ENCODE measurements around the gene SLC30A1. TPM values are rescaled to one million over a fixed set of nuclear protein-coding genes. Genes with fewer than 3 reads are reported as not detected.

The SLC30A1 gene
- total and polyA plus RNA-seq, 2 of the 13 experiments (the other 11 are each of a cell fraction or from before 2014, with no cell fraction given), result 5.9 to 24.4 TPM

GRCh38 chr1:211577277-211577818, 1.6 kb downstream of the SLC30A1 start (continued):
- TF ChIP-seq DDIT3 (CRISPR knock-in tag; IDR thresholded peaks at IDR 0.05) (0 out of 2 replicates have a peak, but pooled peaks have one; percentile 43), TCF7 (IDR thresholded peaks at IDR 0.05; ENCODE audit: low read depth) (no peak), NR2F2 (IDR thresholded peaks at IDR 0.05; ENCODE audit: borderline replicate concordance, low read depth) (0 out of 2 replicates have a peak, but pooled peaks have one; percentile 20), PHF21A (CRISPR knock-in tag; IDR thresholded peaks at IDR 0.05) (peak; percentile 63), PPARG (CRISPR knock-in tag; conservative IDR thresholded peaks at IDR 0.05) (no peak), KDM3A (CRISPR knock-in tag; IDR thresholded peaks at IDR 0.05; ENCODE audit: low read depth) (no peak), ZNF18 (CRISPR knock-in tag; IDR thresholded peaks at IDR 0.05; ENCODE audit: insufficient replicate concordance) (peak; percentile 48), FUBP1 (CRISPR knock-in tag; IDR thresholded peaks at IDR 0.05; ENCODE audit: borderline replicate concordance) (no peak), FOXK2 (IDR thresholded peaks at IDR 0.05) (no peak), ZNF737 (CRISPR knock-in tag; IDR thresholded peaks at IDR 0.05; ENCODE audit: borderline replicate concordance) (no peak), REST (IDR thresholded peaks at IDR 0.05; ENCODE audit: borderline replicate concordance in 1 of 2, low read depth in 1 of 2, low read length in 2 of 2) (no peak), SMAD9 (CRISPR knock-in tag; IDR thresholded peaks at IDR 0.05) (no peak), SMARCC2 (IDR thresholded peaks at IDR 0.05) (no peak), ZNF282 (IDR thresholded peaks at IDR 0.05; ENCODE audit: partially characterized antibody) (no peak), MIER3 (CRISPR knock-in tag; IDR thresholded peaks at IDR 0.05; ENCODE audit: borderline replicate concordance) (0 out of 2 replicates have a peak, but pooled peaks have one; percentile 27), ZNF839 (CRISPR knock-in tag; IDR thresholded peaks at IDR 0.05; ENCODE audit: borderline replicate concordance) (0 out of 2 replicates have a peak, but pooled peaks have one; percentile 47), SRSF9 (IDR thresholded peaks at IDR 0.05; ENCODE audit: borderline replicate concordance, insufficient read depth, low read depth, low read length, poor library complexity, severe bottlenecking) (no peak), PTBP1 (IDR thresholded peaks at IDR 0.05; ENCODE audit: low read depth, low read length, poor library complexity, severe bottlenecking) (no peak), GATA4 (IDR thresholded peaks at IDR 0.05; ENCODE audit: borderline replicate concordance, low read depth) (no peak), ZNF703 (CRISPR knock-in tag; IDR thresholded peaks at IDR 0.05; ENCODE audit: borderline replicate concordance) (0 out of 2 replicates have a peak, but pooled peaks have one; percentile 45), ZNF766 (CRISPR knock-in tag; IDR thresholded peaks at IDR 0.05; ENCODE audit: borderline replicate concordance) (no peak), EHMT2 (IDR thresholded peaks at IDR 0.05; ENCODE audit: borderline replicate concordance, low read depth, low read length) (no peak)

Measured in HepG2 (cell line).